Gastrocnemius medialis (tissue), 4 donors: ENCODE results near the gene GH1.
"Not testable (repeated sequence)": the region's sequence is repeated elsewhere in the genome, so short reads cannot be mapped to it uniquely, and the experiment has no call there.

Experiments used
- CTCF ChIP-seq, 5 experiments: fragments of 450-650 bp in 3 of 5; fragments of 200-600 bp in 2 of 5; sonication (generic) in 2 of 5; IDR thresholded peaks in 4 of 5; conservative IDR thresholded peaks in 1 of 5; 1 replicate in 4 of 5; 2 replicates in 1 of 5; pipeline ENCODE4 v1.5.1; 2016 to 2019; ENCODE audit warnings: antibody characterized with exemption in 5 of 5, mild to moderate bottlenecking in 3 of 5, moderate library complexity in 3 of 5
- POLR2A ChIP-seq, 2 donors: fragments of 450-650 bp; IDR thresholded peaks; one replicate each; pipeline ENCODE4 v1.6.1; 2017; ENCODE audit warnings: antibody characterized with exemption in 2 of 2, mild to moderate bottlenecking in 2 of 2, moderate library complexity in 2 of 2

GRCh38 chr17:63869491-63870291 lies 48.9 kb downstream of the GH1 start:
- not testable (repeated sequence) for TF ChIP-seq CTCF (IDR thresholded peaks at IDR 0.05 in 4 of 5, conservative IDR thresholded peaks at IDR 0.05 in 1 of 5); POLR2A (IDR thresholded peaks at IDR 0.05)
